ENCODE measurements around the gene SEC16A.
"Not testable (repeated sequence)": the region's sequence is repeated elsewhere in the genome, so short reads cannot be mapped to it uniquely, and the experiment has no call there.

The SEC16A gene

GRCh38 chr9:136407911-136408310 lies 74.9 kb downstream of the SEC16A start:
- no peak for TF ChIP-seq CTCF (IDR thresholded peaks at IDR 0.05; ENCODE audit: control insufficient read depth, extremely low read depth, insufficient read depth)
- no peak for DNase-seq (ENCODE audit: low read depth)
- no peak overlapping the region for H3K4me3 ChIP-seq (ENCODE audit: low read depth, low read length)

- DNase-seq (ENCODE audit: low read depth); H3K4me3 ChIP-seq (ENCODE audit: low read depth, low read length): not testable (repeated sequence)
Measured at GRCh38 chr9:136407061-136407460, 75.8 kb downstream of the SEC16A start.

- H3K4me3 ChIP-seq (ENCODE audit: low read depth, low read length); DNase-seq (ENCODE audit: low read depth): not testable (repeated sequence)
Measured at GRCh38 chr9:136405904-136406303, 76.9 kb downstream of the SEC16A start.

- H3K4me3 ChIP-seq (ENCODE audit: low read depth, low read length) = no peak overlapping the region
Measured at GRCh38 chr9:136405481-136405880, 77.4 kb downstream of the SEC16A start.

GRCh38 chr9:136404801-136405136 lies 78.1 kb downstream of the SEC16A start:
- no peak for DNase-seq (ENCODE audit: low read depth)
- H3K4me3 ChIP-seq (ENCODE audit: low read depth, low read length) = no peak overlapping the region
- no peak for TF ChIP-seq CTCF (IDR thresholded peaks at IDR 0.05; ENCODE audit: control insufficient read depth, extremely low read depth, insufficient read depth)

More at GRCh38 chr9:136405481-136405880, 77.4 kb downstream of the SEC16A start:
- TF ChIP-seq CTCF (IDR thresholded peaks at IDR 0.05; ENCODE audit: control insufficient read depth, extremely low read depth, insufficient read depth) = no peak
- DNase-seq (ENCODE audit: low read depth) = no peak

- no peak for DNase-seq (ENCODE audit: low read depth)
- H3K4me3 ChIP-seq (ENCODE audit: low read depth, low read length) = no peak overlapping the region
- no peak for TF ChIP-seq CTCF (IDR thresholded peaks at IDR 0.05; ENCODE audit: control insufficient read depth, extremely low read depth, insufficient read depth)
Measured at GRCh38 chr9:136403915-136404800, 78.7 kb downstream of the SEC16A start.

GRCh38 chr9:136403538-136403914 lies 79.3 kb downstream of the SEC16A start:
- DNase-seq (ENCODE audit: low read depth) = no peak
- TF ChIP-seq CTCF (IDR thresholded peaks at IDR 0.05; ENCODE audit: control insufficient read depth, extremely low read depth, insufficient read depth) = no peak
- no peak overlapping the region for H3K4me3 ChIP-seq (ENCODE audit: low read depth, low read length)

- TF ChIP-seq CTCF (IDR thresholded peaks at IDR 0.05; ENCODE audit: control insufficient read depth, extremely low read depth, insufficient read depth) = no peak
- no peak for DNase-seq (ENCODE audit: low read depth)
- no peak overlapping the region for H3K4me3 ChIP-seq (ENCODE audit: low read depth, low read length)
Measured at GRCh38 chr9:136402067-136402466, 80.8 kb downstream of the SEC16A start.

Data from LNCaP clone FGC (cell line).